CD4-positive, alpha-beta T cell (primary cell): ENCODE data around the gene SLC12A7. TPM values are rescaled to one million over a fixed set of nuclear protein-coding genes. Genes with fewer than 3 reads are reported as not detected.

Experiments used
- ATAC-seq: fragments of 200-7000 bp; cut with Tn5 transposase; one replicate; pipeline ENCODE4 v1.10.0; 2022; ENCODE audit warnings: mild to moderate bottlenecking; ENCODE audit not compliant: poor library complexity
- CTCF ChIA-PET: fragments of 350-600 bp; sonication (Branson Sonifier 250); formaldehyde crosslinking; loops from one replicate; lab custom pipeline; 2021; ENCODE audit warnings: antibody characterized with exemption, inconsistent platforms; lab: Charles Lee
- POLR2A ChIA-PET: fragments of 350-600 bp; sonication (Branson Sonifier 250); formaldehyde crosslinking; loops from one replicate; lab custom pipeline; 2021; ENCODE audit warnings: antibody characterized with exemption, inconsistent platforms; lab: Charles Lee
- DNase-seq, 14 experiments: peaks; one replicate each; pipeline ENCODE4 v3.0.0-alpha.2; 2013 to 2020; ENCODE audit warnings: mixed read lengths in 2 of 14
- H3K27ac ChIP-seq, 2 donors: one replicate each; pipeline versions ENCODE4 v1.5.1 to v1.7.0; 2013; ENCODE audit warnings: low read length in 2 of 2, low read depth in 1 of 2, mild to moderate bottlenecking in 1 of 2
- H3K27me3 ChIP-seq, 2 experiments: 1 replicate in 1 of 2; 2 replicates in 1 of 2; pipeline versions ENCODE4 v1.6.1 to v1.7.0; 2013; ENCODE audit warnings: low read length in 2 of 2, control low read depth in 1 of 2, mild to moderate bottlenecking in 1 of 2, moderate library complexity in 1 of 2; ENCODE audit not compliant: insufficient read depth in 2 of 2, control insufficient read depth in 1 of 2
- H3K36me3 ChIP-seq: one replicate; pipeline ENCODE4 v1.6.1; 2013; ENCODE audit warnings: low read length, control low read depth; ENCODE audit not compliant: insufficient read depth
- H3K4me1 ChIP-seq: one replicate; pipeline ENCODE4 v1.6.1; 2013; ENCODE audit warnings: low read length, control low read depth; ENCODE audit not compliant: insufficient read depth
- H3K4me3 ChIP-seq: one replicate; pipeline ENCODE4 v1.5.1; 2013; ENCODE audit warnings: mild to moderate bottlenecking, low read length, moderate library complexity
- H3K9me3 ChIP-seq, 2 experiments: 1 replicate in 1 of 2; 2 replicates in 1 of 2; pipeline versions ENCODE4 v1.6.1 to v1.7.0; 2013; ENCODE audit warnings: low read length in 2 of 2, mild to moderate bottlenecking in 2 of 2, control low read depth in 1 of 2, moderate library complexity in 1 of 2; ENCODE audit not compliant: control insufficient read depth in 1 of 2, insufficient read depth in 1 of 2
- H3K27ac Mint-ChIP-seq: one replicate; pipeline ENCODE4 v1.8.0; 2020; ENCODE audit warnings: mixed read lengths
- H3K27me3 Mint-ChIP-seq: one replicate; pipeline ENCODE4 v1.8.0; 2021; ENCODE audit warnings: mixed read lengths
- H3K36me3 Mint-ChIP-seq: one replicate; pipeline ENCODE4 v1.8.0; 2021; ENCODE audit warnings: low read depth, mixed read lengths
- H3K4me1 Mint-ChIP-seq: one replicate; pipeline ENCODE4 v1.8.0; 2021; ENCODE audit warnings: low read depth, mixed read lengths
- H3K4me3 Mint-ChIP-seq: one replicate; pipeline ENCODE4 v1.8.0; 2020; ENCODE audit warnings: mild to moderate bottlenecking, mixed read lengths
- H3K9me3 Mint-ChIP-seq: one replicate; pipeline ENCODE4 v1.8.0; 2020; ENCODE audit warnings: mixed read lengths
- CTCF ChIP-seq: fragments of 200-600 bp; IDR thresholded peaks from one replicate; pipeline ENCODE4 v1.8.0; 2022; ENCODE audit warnings: antibody characterized with exemption, mild to moderate bottlenecking
- intact Hi-C, 2 experiments: fragments of 100-400 bp; cut with DNase I in 1 of 2; cut with micrococcal nuclease in 1 of 2; formaldehyde crosslinking; loops; one replicate each; pipeline versions ENCODE4 v1.15.1 to v1.9.0; 2023 to 2025; cut with DNase I, micrococcal nuclease
- total RNA-seq, 174 experiments: library from RNA in 2 of 174; stranded (reverse) in 2 of 174; gene quantifications; one replicate each; pipeline ENCODE4 v1.2.3 and lab custom pipeline; 2021 to 2026

SLC12A7 gene
- total RNA-seq, 2 experiments from 2014 or later = 47.9 to 51.7 TPM

GRCh38 chr5:1045960-1046560 is 65.8 kb downstream of the SLC12A7 start:
- intact Hi-C loops = no loop called here
- no peaks in the 10 kb centered on the region for H3K36me3 ChIP-seq
- TF ChIP-seq CTCF = no peak
- ATAC-seq = no peak
- H3K27me3 ChIP-seq = no peaks in the 10 kb centered on the region
- H3K4me3 ChIP-seq = no peak overlapping the region
- Mint-ChIP-seq H3K36me3 (peaks cover 5% of the 10 kb centered on the region), H3K4me3 (no peak overlapping the region), H3K27ac (no peak overlapping the region), H3K27me3 (no peaks in the 10 kb centered on the region), H3K9me3 (peaks cover 5% of the 10 kb centered on the region), H3K4me1 (peaks cover 11% of the 10 kb centered on the region)
- no peaks in the 10 kb centered on the region for H3K4me1 ChIP-seq
- ChIA-PET POLR2A (no interaction called here), CTCF (no interaction called here)
- no peak for DNase-seq
- peaks cover 0 to 11% of the 10 kb centered on the region in 2 experiments for H3K9me3 ChIP-seq
- H3K27ac ChIP-seq = no peak overlapping the region

- intact Hi-C loops = no loop called here
- Histone ChIP-seq H3K9me3 (peaks cover 0 to 16% of the 10 kb centered on the region in 2 experiments), H3K27me3 (no peaks in the 10 kb centered on the region), H3K36me3 (no peaks in the 10 kb centered on the region), H3K4me1 (no peaks in the 10 kb centered on the region), H3K27ac (no peak overlapping the region), H3K4me3 (no peak overlapping the region)
- H3K27me3 Mint-ChIP-seq = no peaks in the 10 kb centered on the region
- H3K4me3 Mint-ChIP-seq = no peak overlapping the region
- ChIA-PET POLR2A (no interaction called here), CTCF (no interaction called here)
- H3K4me1 Mint-ChIP-seq = peaks cover 11% of the 10 kb centered on the region
- H3K27ac Mint-ChIP-seq = no peak overlapping the region
- DNase-seq = no peak
- no peak for ATAC-seq
- TF ChIP-seq CTCF = no peak
- H3K36me3 Mint-ChIP-seq = no peaks in the 10 kb centered on the region
- peaks cover 5% of the 10 kb centered on the region for H3K9me3 Mint-ChIP-seq
Observed at GRCh38 chr5:1044117-1044516, 67.7 kb downstream of the SLC12A7 start.

GRCh38 chr5:1043327-1043726 is 68.5 kb downstream of the SLC12A7 start:
- H3K27ac Mint-ChIP-seq = no peak overlapping the region
- no peaks in the 10 kb centered on the region for H3K4me1 ChIP-seq
- peaks cover 11% of the 10 kb centered on the region for H3K4me1 Mint-ChIP-seq
- intact Hi-C loops = no loop called here
- no peak overlapping the region for H3K4me3 ChIP-seq
- H3K27me3 Mint-ChIP-seq = no peaks in the 10 kb centered on the region
- H3K9me3 ChIP-seq = peaks cover 0 to 20% of the 10 kb centered on the region in 2 experiments
- H3K27ac ChIP-seq = no peak overlapping the region
- no peaks in the 10 kb centered on the region for H3K36me3 ChIP-seq
- H3K36me3 Mint-ChIP-seq = no peaks in the 10 kb centered on the region
- H3K9me3 Mint-ChIP-seq = peaks cover 5% of the 10 kb centered on the region
- no peak overlapping the region for H3K4me3 Mint-ChIP-seq
- no peak for TF ChIP-seq CTCF
- ATAC-seq = no peak
- POLR2A ChIA-PET = no interaction called here
- CTCF ChIA-PET = no interaction called here
- H3K27me3 ChIP-seq = no peaks in the 10 kb centered on the region
- no peak for DNase-seq
